ENCODE measurements around the gene MGME1. TPM values are rescaled to one million over a fixed set of nuclear protein-coding genes. Genes with fewer than 3 reads are reported as not detected.

The MGME1 gene
- total and polyA plus RNA-seq, 9 of the 15 experiments (the other 6 are each of a cell fraction or from before 2014, with no cell fraction given): 13.4 to 45.1 (median 30.6) TPM

- TF ChIP-seq CREBBP (IDR thresholded peaks at IDR 0.05; ENCODE audit: low read depth, low read length): no peak
- no peak for TF ChIP-seq ZNF316 (IDR thresholded peaks at IDR 0.05)
- no peak for TF ChIP-seq SPI1 (IDR thresholded peaks at IDR 0.05; ENCODE audit: borderline replicate concordance, low read depth, low read length)
- no peak for TF ChIP-seq NCOA4 (IDR thresholded peaks at IDR 0.05; ENCODE audit: partially characterized antibody)
- no peak for TF ChIP-seq HINFP (tag; conservative IDR thresholded peaks at IDR 0.05; ENCODE audit: low read depth)
- no peak for TF ChIP-seq TRIM28 (IDR thresholded peaks at IDR 0.05)
- no peak for TF ChIP-seq ZNF76 (CRISPR knock-in tag; IDR thresholded peaks at IDR 0.05; ENCODE audit: borderline replicate concordance)
- H3K4me3 ChIP-seq: no peak overlapping the region
- H3K27me3 ChIP-seq (ENCODE audit: control insufficient read depth in 2 of 2, insufficient read depth in 2 of 2, low read length in 2 of 2): no peaks in the 10 kb centered on the region
- no peak overlapping the region for H2AFZ ChIP-seq (ENCODE audit: low read depth, low read length)
- H3K79me2 ChIP-seq (ENCODE audit: control insufficient read depth, insufficient read depth, low read length): no peaks in the 10 kb centered on the region; the same call in 1 of the 3 replicates
- no peak for ATAC-seq
- in situ Hi-C loops (cut with MboI) (no loop called here), intact Hi-C loops (cut with micrococcal nuclease) (no loop called here)
- no peak overlapping the region for H3K4me2 ChIP-seq (ENCODE audit: insufficient read depth, low read length)
- no peaks in the 10 kb centered on the region for H3K9me1 ChIP-seq (ENCODE audit: control insufficient read depth, insufficient read depth, low read length)
- no peak for DNase-seq (ENCODE audit: extremely low read depth in 1 of 4, low spot score in 3 of 4)
- peaks cover 0 to 9% of the 10 kb centered on the region in 2 experiments; a peak in 3 of 5 replicates for H3K4me1 ChIP-seq (replicated peaks in 1 of 2; ENCODE audit: control insufficient read depth in 2 of 2, insufficient read depth in 2 of 2, low read length in 2 of 2)
- peaks cover 9% of the 10 kb centered on the region; the same call in 1 of the 2 replicates for H4K20me1 ChIP-seq (replicated peaks; ENCODE audit: control insufficient read depth, insufficient read depth, low read length)
- no peak overlapping the region for H3K9ac ChIP-seq (ENCODE audit: insufficient read depth in 1 of 2, low read depth in 2 of 2, low read length in 2 of 2)
- ChIA-PET POLR2A (interaction anchor here (1.1 to 1.3 kb wide), 2 partner anchors 8 to 15 kb away, joined by 3 read pairs; no protein-coding TSS in a partner anchor), CTCF (ENCODE audit: low intra/inter-chr PET ratio) (no interaction called here)
- BruUV-seq (replicated peaks): no TSS peak
- peaks cover 76% of the 10 kb centered on the region for H3K36me3 ChIP-seq (ENCODE audit: control insufficient read depth, insufficient read depth, low read length)
- H3K9me3 ChIP-seq (replicated peaks; ENCODE audit: control insufficient read depth, insufficient read depth, low read depth, low read length): no peaks in the 10 kb centered on the region
- no peak overlapping the region for H3K27ac ChIP-seq (ENCODE audit: extremely low read depth, low read depth, low read length)
- no peak for FAIRE-seq
- WGBS (ENCODE audit: insufficient coverage, low coverage, missing lambda C conversion rate): 64% methylated on average over 3 of the region's 3 CpGs
Observed at GRCh38 chr20:17943343-17943742, 25.5 kb upstream of the MGME1 start.
